ENCODE data around the gene NIN.

- TF ChIP-seq POLR2A (IDR thresholded peaks at IDR 0.05) = no peak
- no peak for TF ChIP-seq CTCF (IDR thresholded peaks at IDR 0.05)
These were observed 73.3 kb downstream of the NIN start for GRCh38 chr14:50757702-50758101.

Measured in right lobe of liver (tissue), 4 donors.